SK-N-DZ (cell line): ENCODE data around the gene GPR42.
"Not testable (repeated sequence)": the region's sequence is repeated elsewhere in the genome, so short reads cannot be mapped to it uniquely, and the experiment has no call there.

Experiments
- DNase-seq: peaks from one replicate; pipeline ENCODE4 v3.0.0-alpha.2; 2015; ENCODE audit warnings: low spot score

Gene GPR42

GRCh38 chr19:35392742-35393715, 22.2 kb downstream of the GPR42 start:
- no peak for DNase-seq

GRCh38 chr19:35395382-35396199, 24.7 kb downstream of the GPR42 start:
- DNase-seq, result no peak

DNA sequence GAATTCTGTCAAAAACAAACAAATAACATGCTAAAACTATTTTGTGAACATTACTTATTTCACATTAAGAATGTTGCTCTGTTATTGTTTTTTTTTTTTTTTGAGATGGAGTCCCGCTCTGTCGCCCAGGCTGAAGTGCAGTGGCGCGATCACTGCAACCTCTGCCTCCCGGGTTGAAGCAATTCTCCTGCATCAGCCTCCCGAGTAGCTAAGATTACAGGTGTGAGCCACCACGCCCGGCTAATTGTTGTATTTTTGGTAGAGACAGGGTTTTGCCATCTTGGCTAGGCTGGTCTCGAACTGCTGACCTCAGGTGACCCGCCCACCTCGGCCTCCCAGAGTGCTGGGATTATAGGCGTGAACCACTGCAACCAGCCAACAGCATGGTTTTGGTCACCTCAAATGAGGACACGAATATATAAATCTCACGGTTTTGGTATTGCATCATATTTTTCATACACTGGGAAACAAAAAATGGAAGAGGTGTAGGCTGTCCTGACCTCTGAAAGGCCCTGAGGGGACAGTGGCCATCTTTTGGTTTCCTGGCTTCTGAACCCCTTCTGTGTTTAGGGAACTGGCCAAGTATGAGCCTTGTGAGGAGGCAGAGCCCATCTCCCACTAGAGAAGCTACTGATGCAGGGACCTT, 25.5 kb downstream of the GPR42 start:
- no peak for DNase-seq

DNA sequence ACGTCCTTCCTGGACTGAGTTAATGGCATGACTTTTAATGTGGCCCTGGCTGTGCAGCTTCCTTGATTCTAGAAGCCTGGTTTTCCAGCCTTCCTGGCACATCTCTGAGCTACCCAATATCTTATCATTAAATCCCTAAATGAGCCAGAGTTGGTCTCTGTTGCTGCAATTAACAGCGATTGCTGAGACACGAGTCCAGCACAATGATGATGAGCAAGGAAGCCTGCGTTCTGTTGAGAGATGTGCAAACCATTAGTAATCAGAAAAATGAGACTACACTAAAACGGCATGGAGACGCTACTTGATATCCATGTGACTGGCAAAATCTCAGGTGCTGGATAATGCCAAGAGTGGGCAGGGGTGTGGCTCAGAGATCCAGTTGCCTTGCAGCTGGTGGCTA, 26.2 kb downstream of the GPR42 start:
- no peak for DNase-seq

DNA sequence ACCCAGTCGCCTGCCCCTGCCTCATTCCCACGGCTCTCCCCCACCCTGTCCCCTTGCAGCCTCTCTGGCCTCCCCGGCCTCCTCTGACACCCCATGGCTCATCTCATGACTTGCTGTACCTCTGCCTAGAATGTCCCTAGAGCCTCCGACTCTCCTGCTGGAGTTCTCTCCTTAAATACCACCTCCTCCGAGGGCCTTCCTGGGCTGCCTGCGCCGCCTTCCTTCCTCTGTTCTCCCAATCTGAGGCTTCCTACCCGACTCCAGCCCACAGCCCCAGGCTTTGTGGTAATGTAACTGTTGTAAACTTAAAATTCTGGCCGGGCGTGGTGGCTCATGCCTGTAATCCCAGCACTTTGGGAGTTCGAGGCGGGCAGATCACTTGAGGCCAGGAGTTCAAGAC, 27.7 kb downstream of the GPR42 start:
- DNase-seq, result no peak

GRCh38 chr19:35399231-35399630, 28.4 kb downstream of the GPR42 start:
- no peak for DNase-seq

DNA sequence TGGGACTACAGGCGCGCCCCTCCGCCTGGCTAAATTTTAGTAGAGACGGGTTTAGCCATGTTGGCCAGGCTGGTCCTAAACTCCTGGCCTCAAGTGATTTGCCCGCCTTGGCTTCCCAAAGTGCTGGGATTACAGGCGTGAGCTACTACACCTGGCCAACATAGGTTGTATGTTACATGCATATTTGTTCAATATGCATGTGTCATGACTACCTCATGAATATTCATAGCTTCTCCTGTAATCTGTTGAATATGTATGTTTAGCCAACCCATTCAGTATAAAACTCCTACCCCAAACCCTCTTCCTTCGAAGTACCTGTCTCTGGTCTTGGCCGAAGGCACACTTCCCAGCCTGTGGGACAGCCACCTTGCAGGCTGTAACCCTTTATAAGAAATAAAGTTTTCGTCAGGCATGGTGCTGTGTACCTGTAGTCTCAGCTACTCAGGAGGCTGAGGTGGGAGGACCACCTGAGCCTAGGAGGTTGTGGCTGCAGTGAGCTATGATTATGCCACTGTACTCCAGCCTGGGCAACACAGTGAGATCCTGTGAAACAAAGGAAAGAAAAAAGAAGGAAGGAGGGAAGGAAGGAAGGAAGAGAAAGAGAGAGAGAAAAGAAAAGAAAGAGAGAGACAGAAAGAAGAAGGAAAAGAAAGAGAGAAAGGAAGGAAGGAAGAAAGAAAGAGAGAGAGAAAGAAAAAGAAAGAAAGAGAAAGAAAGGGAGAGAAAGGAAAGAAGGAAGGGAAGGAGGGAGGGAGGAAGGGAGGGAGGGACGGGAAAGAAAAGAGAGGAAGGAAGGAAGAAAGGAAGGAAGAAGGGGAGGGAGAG, 29.3 kb downstream of the GPR42 start:
- DNase-seq, result no peak

- no peak for DNase-seq
Observed at GRCh38 chr19:35400773-35401100, 29.9 kb downstream of the GPR42 start.

DNA sequence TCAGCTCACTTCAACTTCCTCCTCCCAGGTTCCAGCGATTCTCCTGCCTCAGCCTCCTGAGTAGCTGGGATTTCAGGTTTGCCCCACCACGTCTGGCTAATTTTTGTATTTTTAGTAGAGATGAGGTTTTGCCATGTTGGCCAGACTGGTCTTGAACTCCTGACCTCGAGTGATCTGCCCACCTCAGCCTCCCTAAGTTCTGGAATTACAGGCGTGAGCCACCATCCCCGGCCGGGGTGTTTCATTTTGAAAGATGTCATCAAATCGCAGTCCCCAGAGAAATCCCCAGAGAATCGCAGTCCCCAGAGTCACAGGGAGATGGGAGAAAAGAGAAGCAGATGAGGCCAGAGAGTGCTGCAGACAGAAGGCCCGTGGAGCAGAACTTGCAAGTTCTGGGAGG, 30.5 kb downstream of the GPR42 start:
- DNase-seq, result not testable (repeated sequence)

DNA sequence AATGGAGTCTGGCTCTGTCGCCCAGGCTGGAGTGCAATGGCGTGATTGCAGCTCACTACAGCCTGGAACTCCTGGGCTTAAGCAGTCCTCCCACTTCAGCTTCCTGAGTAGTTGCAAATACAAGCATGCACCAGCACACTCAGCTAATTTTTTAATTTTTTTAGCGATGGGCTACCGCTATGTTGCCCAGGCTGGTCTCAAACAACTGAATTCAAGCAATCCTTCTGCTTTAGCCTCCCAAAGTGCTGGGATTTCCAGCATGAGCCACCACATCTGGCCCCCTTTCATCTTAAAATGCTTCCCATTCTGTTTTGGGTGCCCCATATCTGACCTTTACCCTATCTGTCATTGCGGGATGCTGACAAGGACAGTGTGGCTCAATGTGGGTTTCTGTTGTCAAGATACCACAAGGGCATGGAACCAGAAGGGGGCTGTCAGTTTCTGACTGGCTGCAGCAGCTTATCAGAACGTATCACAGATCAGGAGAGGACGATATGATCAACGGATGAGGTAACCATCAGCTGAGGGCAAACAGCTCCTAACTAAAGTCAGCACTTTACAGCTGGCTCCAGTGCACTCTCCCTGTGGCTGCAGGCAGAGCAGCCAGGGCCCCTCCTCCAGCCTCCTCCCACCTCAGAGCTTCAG, 32.4 kb downstream of the GPR42 start:
- DNase-seq, result no peak

DNA sequence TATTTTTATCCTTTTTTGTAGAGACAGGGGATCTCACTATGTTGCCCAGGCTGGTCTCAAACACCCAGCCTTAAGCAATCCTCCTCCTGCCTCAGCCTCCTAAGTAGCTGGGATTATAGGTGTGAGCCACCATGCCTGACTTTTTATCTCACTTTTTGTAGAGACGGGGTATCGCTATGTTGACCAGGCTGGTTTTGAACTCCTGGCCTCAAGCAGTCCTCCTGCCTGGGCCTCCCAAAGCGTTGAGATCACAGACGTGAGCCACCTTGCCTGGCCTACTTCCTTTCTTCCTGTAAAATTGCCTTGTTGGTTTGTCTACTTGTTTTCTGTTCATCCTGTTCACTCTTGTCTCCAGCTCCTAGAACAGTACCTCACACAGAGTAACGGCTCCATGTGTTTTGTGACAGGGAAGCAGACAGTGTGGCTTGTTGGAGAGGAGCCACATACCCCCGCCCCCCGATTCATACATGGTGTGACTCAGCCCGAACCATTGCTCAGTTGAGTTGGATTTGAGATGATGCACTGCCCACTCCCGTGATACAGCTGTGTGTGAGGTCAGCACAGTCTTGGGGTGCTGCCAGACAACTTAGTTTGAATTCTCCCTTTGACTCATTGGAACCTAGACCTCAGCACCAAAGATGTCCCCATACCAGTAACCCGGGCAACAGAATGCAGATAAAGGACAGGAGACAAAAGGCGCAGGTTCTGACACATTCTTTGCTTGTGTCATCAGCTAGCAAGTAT, 34.2 kb downstream of the GPR42 start:
- no peak for DNase-seq

GRCh38 chr19:35407619-35408018, 36.8 kb downstream of the GPR42 start:
- DNase-seq, result no peak

DNA sequence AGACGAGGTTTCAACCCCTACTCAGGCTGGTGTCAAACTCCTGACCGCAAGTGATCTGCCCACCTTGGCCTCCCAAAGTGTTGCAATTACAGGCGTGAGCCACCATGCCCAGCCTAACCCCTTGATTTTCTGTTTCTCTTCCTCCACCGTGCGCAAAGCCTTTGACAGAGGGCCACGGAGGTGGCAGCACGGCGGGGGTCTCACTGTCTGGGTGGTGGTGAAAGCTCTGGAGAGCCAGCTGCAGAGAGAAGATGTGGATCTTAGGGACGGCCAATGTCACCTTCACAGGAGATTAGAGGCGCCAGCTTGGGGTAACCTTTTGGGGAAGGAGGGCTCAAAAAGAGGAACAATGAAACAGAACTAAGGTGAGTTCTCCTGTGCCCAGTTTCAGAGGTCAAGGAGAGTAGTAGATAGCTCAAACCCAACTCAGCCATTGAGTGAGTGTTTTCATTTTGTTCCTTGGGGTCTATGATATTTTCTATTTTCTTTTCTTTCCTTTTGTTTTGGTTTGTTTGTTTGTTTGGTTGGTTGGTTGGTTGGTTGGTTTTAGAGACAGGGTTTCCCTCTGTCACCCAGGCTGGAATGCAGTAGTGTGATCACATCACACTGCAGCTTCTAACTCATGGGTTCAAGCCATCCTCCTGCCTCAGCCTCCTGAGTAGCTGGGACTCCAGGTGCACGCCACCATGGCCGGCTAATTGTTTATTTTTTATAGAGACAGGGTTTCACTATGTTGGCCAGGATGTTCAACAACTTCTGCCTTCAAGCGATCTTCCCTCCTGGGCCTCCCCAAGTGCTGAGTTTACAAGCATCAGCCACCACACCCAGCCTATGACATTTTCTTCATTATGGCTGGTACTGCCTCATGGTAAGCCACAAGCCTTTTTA, 37.7 kb downstream of the GPR42 start:
- no peak for DNase-seq

- DNase-seq, result no peak
Observed at GRCh38 chr19:35409191-35409590, 38.3 kb downstream of the GPR42 start.

- no peak for DNase-seq
Observed at GRCh38 chr19:35410487-35410886, 39.6 kb downstream of the GPR42 start.

DNA sequence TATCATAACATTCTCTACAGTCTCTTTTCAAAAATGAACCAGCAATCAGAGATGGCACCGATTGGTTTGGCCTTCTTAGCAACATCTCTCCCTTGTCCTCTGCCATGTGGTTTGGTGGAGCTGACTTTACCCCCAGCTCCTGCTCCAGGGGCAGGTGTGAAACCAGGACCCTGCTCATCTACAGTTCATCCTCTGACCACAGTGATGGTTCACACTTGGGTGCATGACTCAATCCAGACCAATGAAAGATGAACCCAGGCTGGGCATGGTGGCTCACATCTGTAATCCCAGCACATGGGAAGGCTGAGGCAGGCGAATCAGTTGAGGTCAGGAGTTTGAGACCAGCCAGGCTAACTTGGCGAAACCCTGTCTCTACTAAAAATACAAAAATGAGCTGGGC, 43.6 kb downstream of the GPR42 start:
- no peak for DNase-seq

- no peak for DNase-seq
Observed at GRCh38 chr19:35416331-35416730, 45.5 kb downstream of the GPR42 start.

GRCh38 chr19:35417278-35417677, 46.4 kb downstream of the GPR42 start:
- no peak for DNase-seq
